GM18907 (cell line): ENCODE data around the gene HOMER2.

Experiments
- ATAC-seq: cut with Tn5 transposase; IDR thresholded peaks from one replicate; pipeline ENCODE4 v1.9.1; 2021; ENCODE audit warnings: mild to moderate bottlenecking, moderate library complexity; ENCODE audit not compliant: unreplicated experiment

HOMER2 gene

GRCh38 chr15:82807920-82808633 is 144.4 kb downstream of the HOMER2 start:
- ATAC-seq: no peak

- peak; percentile 65 for ATAC-seq
Measured at GRCh38 chr15:82805994-82806406, 146.5 kb downstream of the HOMER2 start, which contains the start of gene FSD2. FSD2 (minus strand) TSS chr15:82806069; CDS start chr15:82787390, 18,679 bp downstream.

- no peak for ATAC-seq
Measured at GRCh38 chr15:82804575-82804949, 148.0 kb downstream of the HOMER2 start.

- ATAC-seq: no peak
Measured at GRCh38 chr15:82803793-82804574, 148.5 kb downstream of the HOMER2 start.

- ATAC-seq: no peak
Measured at GRCh38 chr15:82802497-82802896, 150.0 kb downstream of the HOMER2 start.

GRCh38 chr15:82799183-82799841 is 153.2 kb downstream of the HOMER2 start:
- no peak for ATAC-seq
